GM12878 (cell line): ENCODE data around the gene RPL19. TPM values are rescaled to one million over a fixed set of nuclear protein-coding genes. Genes with fewer than 3 reads are reported as not detected.

Experiments
- ATF2 ChIP-seq: IDR thresholded peaks from 2 replicates; pipeline ENCODE4 v1.6.1; 2012; ENCODE audit warnings: low read length, inconsistent platforms
- BACH1 ChIP-seq: fragments of 450-650 bp; IDR thresholded peaks from 2 replicates; pipeline ENCODE4 v1.6.1; 2017; ENCODE audit warnings: mild to moderate bottlenecking, borderline replicate concordance
- BHLHE40 ChIP-seq, 2 experiments: fragments of 450-650 bp in 1 of 2; IDR thresholded peaks; 2 replicates each; pipeline ENCODE4 v1.6.1; 2011 to 2017; ENCODE audit warnings: low read depth in 2 of 2, borderline replicate concordance in 1 of 2, improper control_type of control experiment in 1 of 2, low read length in 1 of 2, mild to moderate bottlenecking in 1 of 2
- CEBPZ ChIP-seq: fragments of 150-350 bp; IDR thresholded peaks from 2 replicates; pipeline ENCODE4 v1.6.1; 2016; ENCODE audit warnings: low read depth, low read length
- CTCF ChIP-seq, 3 experiments: IDR thresholded peaks in 2 of 3; conservative IDR thresholded peaks in 1 of 3; 2 replicates each; pipeline ENCODE4 v1.5.1; 2011; ENCODE audit warnings: low read depth in 3 of 3, low read length in 3 of 3, mild to moderate bottlenecking in 3 of 3, control low read depth in 2 of 3, moderate library complexity in 2 of 3, inconsistent platforms in 1 of 3, mixed read lengths in 1 of 3; ENCODE audit not compliant: control insufficient read depth in 2 of 3, insufficient read depth in 1 of 3; ENCODE audit errors: extremely low read depth in 1 of 3
- ESRRA ChIP-seq: IDR thresholded peaks from 2 replicates; pipeline ENCODE4 v1.6.1; 2012; ENCODE audit warnings: mild to moderate bottlenecking, low read length, improper control_type of control experiment
- FOXK2 ChIP-seq: fragments of 450-650 bp; IDR thresholded peaks from 2 replicates; pipeline ENCODE4 v1.6.1; 2017; ENCODE audit warnings: mild to moderate bottlenecking, moderate library complexity
- GATAD2B ChIP-seq: fragments of 450-650 bp; conservative IDR thresholded peaks from 2 replicates; pipeline ENCODE4 v1.6.1; 2017; ENCODE audit warnings: low read depth, mild to moderate bottlenecking, moderate library complexity
- IRF3 ChIP-seq: fragments of 450-650 bp; IDR thresholded peaks from 2 replicates; pipeline ENCODE4 v1.6.1; 2014; ENCODE audit warnings: mild to moderate bottlenecking
- KDM1A ChIP-seq: fragments of 200-600 bp; sonication (generic); IDR thresholded peaks from 2 replicates; pipeline ENCODE4 v1.6.1; 2016; ENCODE audit warnings: borderline replicate concordance
- PML ChIP-seq: IDR thresholded peaks from 2 replicates; pipeline ENCODE4 v1.6.1; 2012; ENCODE audit warnings: low read length, inconsistent platforms
- POU2F2 ChIP-seq: IDR thresholded peaks from 3 replicates; pipeline ENCODE4 v1.6.1; 2011; ENCODE audit warnings: low read depth, mild to moderate bottlenecking, low read length, borderline replicate concordance
- RCOR1 ChIP-seq: conservative IDR thresholded peaks from 2 replicates; pipeline ENCODE4 v1.6.1; 2012; ENCODE audit warnings: low read depth, low read length, improper control_type of control experiment
- SPI1 ChIP-seq: IDR thresholded peaks from 2 replicates; pipeline ENCODE4 v1.6.1; 2011; ENCODE audit warnings: low read depth, mild to moderate bottlenecking, low read length, moderate library complexity, borderline replicate concordance; ENCODE audit not compliant: insufficient read depth
- SREBF1 ChIP-seq: IDR thresholded peaks from 2 replicates; pipeline ENCODE4 v1.6.1; 2012; ENCODE audit warnings: mild to moderate bottlenecking, low read length
- SREBF2 ChIP-seq: IDR thresholded peaks from 2 replicates; pipeline ENCODE4 v1.6.1; 2012; ENCODE audit warnings: mild to moderate bottlenecking, low read length
- TCF12 ChIP-seq: IDR thresholded peaks from 2 replicates; pipeline ENCODE4 v1.6.1; 2011; ENCODE audit warnings: low read depth, mild to moderate bottlenecking, low read length
- USF1 ChIP-seq: IDR thresholded peaks from 2 replicates; pipeline ENCODE4 v1.6.1; 2011; ENCODE audit warnings: borderline replicate concordance, low read depth, mild to moderate bottlenecking, moderate library complexity, mixed read lengths, low read length; ENCODE audit not compliant: insufficient read depth; ENCODE audit errors: extremely low read length
- ZBTB33 ChIP-seq: fragments of 450-650 bp; IDR thresholded peaks from 2 replicates; pipeline ENCODE4 v1.6.1; 2017; ENCODE audit warnings: mild to moderate bottlenecking
- ZNF24 ChIP-seq: fragments of 450-650 bp; IDR thresholded peaks from 2 replicates; pipeline ENCODE4 v1.6.1; 2017; ENCODE audit warnings: antibody characterized with exemption, mild to moderate bottlenecking
- polyA plus RNA-seq, 11 experiments: library from polyadenylated mRNA; depleted of rRNA in 4 of 11; unstranded in 6 of 11; stranded (reverse) in 5 of 11; fragments of >200 nt; fragmentation: Nextera tagmentation in 4 of 11; fragmentation: Illumina TruSeq in 1 of 11; extraction: Ambion mirVana in 4 of 11; extraction: Trizol in 1 of 11; gene quantifications; 1 replicate in 1 of 11; 2 replicates in 10 of 11; pipeline versions ENCODE4 v1.2.1 to v1.2.3, GENCODE V29; 2011 to 2016; ENCODE audit warnings: inconsistent platforms in 2 of 11, missing spikeins in 2 of 11, low read depth in 1 of 11
- total RNA-seq, 4 experiments: library from RNA; depleted of rRNA in 3 of 4; stranded (reverse); fragments of >200 nt in 3 of 4; fragmentation: Illumina TruSeq in 1 of 4; extraction: Trizol in 1 of 4; gene quantifications; 2 replicates each; pipeline versions ENCODE4 v1.2.1 to v1.2.3, GENCODE V29; 2013 to 2021

Gene RPL19
- total and polyA plus RNA-seq, 10 of the 15 experiments (the other 5 are each of a cell fraction or from before 2014, with no cell fraction given), result 1,862 to 5,536 (median 3,836) TPM

- TF ChIP-seq BHLHE40 (IDR thresholded peaks at IDR 0.05; ENCODE audit: borderline replicate concordance in 1 of 2, low read depth in 2 of 2, low read length in 1 of 2) (0 out of 4 replicates have a peak, but pooled peaks of 1 of the 2 experiments have one; percentile 1), ESRRA (no peak), ATF2 (no peak; the same call in 1 of the 2 replicates), PML (no peak), POU2F2 (peak; percentile 44; the same call in 1 of the 3 replicates), SREBF2 (peak; percentile 98), RCOR1 (0 out of 2 replicates have a peak, but pooled peaks have one; percentile 52), BACH1 (no peak), FOXK2 (no peak), SREBF1 (no peak), GATAD2B (no peak; the same call in 1 of the 2 replicates), TCF12 (peak; percentile 26; the same call in 1 of the 2 replicates), CEBPZ (no peak), KDM1A (no peak), USF1 (no peak), IRF3 (no peak), ZNF24 (peak; percentile 100), CTCF (IDR thresholded peaks at IDR 0.05 in 2 of 3, conservative IDR thresholded peaks at IDR 0.05 in 1 of 3; ENCODE audit: control insufficient read depth in 2 of 3, extremely low read depth in 1 of 3, insufficient read depth in 1 of 3, low read depth in 3 of 3, low read length in 3 of 3) (no peak), SPI1 (peak; percentile 74; the same call in 1 of the 2 replicates), ZBTB33 (no peak)
These were observed 46.5 kb upstream of the RPL19 start (continued) for GRCh38 chr17:39153599-39154051.
